ENCODE data around the gene PRORP.

GRCh38 chr14:35113308-35113950, 8.9 kb upstream of the PRORP start:
- TF ChIP-seq POLR2A (IDR thresholded peaks at IDR 0.05) (no peak), CTCF (IDR thresholded peaks at IDR 0.05) (no peak)
